HG03521 (cell line): Measurements from ENCODE around the gene DSEL.
A peak's percentile ranks its signal among the peaks of the same experiment; 100 is the strongest.

ENCODE experiments used
- ATAC-seq: cut with Tn5 transposase; IDR thresholded peaks from one replicate; pipeline ENCODE4 v1.9.1; 2021; ENCODE audit warnings: mild to moderate bottlenecking, moderate library complexity; ENCODE audit not compliant: unreplicated experiment

The DSEL gene

DNA sequence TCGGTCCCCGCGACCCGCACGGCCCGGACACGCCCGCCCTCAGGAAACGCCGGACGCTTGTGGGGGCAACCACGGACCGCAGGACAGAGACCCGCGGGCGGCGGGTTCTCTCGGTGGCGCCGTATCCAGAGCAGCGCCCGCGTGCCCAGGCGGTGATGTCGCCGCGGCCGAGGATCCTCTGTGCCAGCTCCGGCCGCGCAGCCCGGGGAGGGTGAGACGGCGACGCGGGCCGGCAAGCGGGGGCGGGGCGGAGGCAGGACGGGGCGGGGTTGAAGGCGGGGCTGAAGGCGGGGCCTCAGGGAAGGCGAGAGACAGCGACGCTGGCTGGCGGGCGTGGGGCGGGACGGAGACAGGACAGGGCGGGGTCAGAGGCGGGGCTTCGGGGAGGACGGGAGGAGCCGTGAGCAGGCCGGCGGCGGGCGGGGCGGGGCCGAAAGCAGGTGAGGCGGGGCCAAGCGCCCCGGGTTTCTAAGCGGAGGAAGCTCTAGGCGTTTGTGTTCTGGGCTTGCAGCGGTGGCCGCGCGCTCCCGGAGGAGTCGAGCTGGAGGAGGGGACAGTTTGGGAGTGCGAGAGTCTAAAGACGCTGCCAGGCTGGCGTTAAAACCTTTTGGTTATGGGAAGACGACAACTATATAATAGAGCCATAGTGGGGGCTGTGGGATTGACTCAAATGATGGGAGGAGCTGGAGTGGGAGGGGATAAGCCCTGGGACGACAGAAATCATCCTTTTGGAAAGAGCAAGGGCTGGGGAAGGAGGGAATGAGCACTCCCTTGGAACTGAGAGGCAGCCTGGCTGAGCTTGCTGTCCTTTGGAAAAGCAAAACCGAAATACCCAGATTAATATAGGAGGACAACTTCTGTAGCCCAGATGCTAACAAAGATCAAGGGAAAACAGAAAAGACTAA lies at the start of gene DSEL:
DSEL (minus strand) TSS at position 182 of the 905 bp plus-strand sequence. CDS start 2,112 bp downstream, outside the sequence.
- ATAC-seq = peak; percentile 99

DNA sequence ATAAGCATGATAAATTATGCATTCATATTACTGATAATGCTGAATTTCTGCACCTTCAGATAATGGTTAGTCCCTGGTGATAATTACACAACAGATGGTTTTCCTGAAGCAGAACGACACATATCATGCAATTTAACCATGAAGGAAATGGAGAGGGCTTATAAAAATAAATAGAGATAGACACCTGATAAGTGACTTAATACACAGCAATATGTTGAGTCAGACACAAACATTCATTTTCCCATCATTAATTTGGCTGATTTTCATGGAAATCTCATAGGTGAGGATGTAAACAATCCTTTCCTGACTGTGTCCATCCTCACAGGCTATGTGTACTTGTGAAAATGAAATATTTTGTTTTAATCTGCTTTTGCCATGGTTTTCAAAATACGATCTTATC lies 36.9 kb upstream of the DSEL start:
- ATAC-seq = no peak

DNA sequence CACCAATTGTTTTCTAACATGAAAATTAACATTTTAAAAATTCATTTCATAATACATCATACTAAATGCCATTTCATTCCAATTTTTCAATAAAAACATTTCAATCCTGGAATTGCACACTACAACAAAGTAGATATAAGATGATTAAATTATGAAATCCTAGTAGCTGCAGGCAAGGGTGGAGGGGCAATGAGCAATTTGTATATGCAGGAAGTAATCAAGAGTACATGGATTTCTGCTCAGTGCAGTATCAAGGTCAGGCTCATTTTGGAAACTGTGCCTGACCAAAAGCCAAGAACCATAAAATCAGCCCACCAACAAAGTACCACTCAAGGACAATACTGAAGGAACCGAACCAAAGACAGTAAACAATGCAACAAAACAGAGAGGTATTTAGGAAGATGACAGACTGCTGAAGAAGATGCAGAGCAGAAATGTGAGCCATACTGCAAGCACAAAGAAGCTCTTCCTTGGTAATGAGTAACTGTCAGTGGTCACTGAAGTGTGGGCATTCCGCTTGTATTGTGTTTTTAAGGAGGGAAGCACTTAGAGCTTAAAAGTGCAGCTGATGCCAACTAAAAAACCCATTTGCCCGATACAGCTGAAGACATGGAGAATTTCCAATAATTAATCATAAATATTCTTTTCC lies 34.5 kb upstream of the DSEL start:
- ATAC-seq = no peak

- ATAC-seq = no peak
These were observed 33.4 kb upstream of the DSEL start for GRCh38 chr18:67549946-67550345.

DNA sequence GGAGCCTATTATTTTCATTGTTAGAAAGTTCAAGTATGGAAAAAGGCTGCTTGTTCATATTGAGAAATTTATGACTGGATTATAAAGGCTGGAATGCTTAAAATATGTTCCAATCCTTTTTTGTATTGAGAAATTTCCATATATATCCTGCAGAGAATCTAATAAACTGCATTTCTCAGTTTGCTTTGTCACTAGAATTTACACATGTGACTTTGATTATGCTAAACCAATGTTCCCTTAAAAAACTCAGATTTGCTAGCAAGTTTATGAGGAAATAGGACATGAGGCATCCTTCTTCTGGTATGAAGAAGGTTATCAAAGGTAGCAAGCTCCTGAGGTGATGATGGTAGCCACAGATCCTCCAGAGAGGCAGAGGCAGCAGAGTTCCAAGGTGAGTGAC lies 29.2 kb upstream of the DSEL start:
- ATAC-seq = no peak

GRCh38 chr18:67540559-67540958 lies 24.0 kb upstream of the DSEL start:
- ATAC-seq = no peak

GRCh38 chr18:67531929-67532328 lies 15.4 kb upstream of the DSEL start:
- no peak for ATAC-seq

DNA sequence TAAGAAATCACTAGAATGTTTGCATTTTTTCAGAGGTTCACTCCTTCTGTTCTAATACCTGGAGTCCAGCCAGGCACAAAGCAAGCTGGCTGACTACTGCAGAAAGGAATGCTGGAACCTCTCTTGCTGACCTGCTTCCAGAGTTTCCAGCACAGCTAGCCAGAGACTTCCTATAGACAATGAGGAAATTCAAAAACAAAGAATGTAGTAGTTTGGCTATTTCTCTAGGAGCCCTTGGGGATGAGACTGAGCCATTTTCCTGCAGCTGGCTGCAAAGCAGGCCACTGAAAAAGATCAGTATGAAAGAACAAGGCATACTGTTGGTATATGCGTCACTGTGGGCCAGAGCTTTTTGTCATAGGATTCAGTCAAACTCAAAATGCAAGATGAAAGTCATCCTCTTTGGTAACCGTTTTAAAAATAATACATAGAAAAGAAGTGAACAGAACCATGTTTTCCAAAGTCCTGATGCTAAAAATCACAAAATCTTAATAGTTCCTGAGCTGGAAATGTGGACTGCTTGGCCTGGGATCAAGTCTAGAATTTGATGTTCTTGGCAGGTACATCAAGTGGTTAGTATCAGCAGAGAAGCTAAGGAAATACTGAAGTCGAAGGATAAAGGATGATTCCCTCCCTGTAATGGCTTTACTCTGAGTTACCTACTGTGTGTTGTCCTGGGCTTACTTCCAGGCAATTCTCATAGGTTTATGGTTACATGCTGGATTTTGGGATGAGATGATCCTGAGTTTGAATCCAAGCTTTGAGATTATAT lies 9.0 kb upstream of the DSEL start:
- ATAC-seq = no peak

DNA sequence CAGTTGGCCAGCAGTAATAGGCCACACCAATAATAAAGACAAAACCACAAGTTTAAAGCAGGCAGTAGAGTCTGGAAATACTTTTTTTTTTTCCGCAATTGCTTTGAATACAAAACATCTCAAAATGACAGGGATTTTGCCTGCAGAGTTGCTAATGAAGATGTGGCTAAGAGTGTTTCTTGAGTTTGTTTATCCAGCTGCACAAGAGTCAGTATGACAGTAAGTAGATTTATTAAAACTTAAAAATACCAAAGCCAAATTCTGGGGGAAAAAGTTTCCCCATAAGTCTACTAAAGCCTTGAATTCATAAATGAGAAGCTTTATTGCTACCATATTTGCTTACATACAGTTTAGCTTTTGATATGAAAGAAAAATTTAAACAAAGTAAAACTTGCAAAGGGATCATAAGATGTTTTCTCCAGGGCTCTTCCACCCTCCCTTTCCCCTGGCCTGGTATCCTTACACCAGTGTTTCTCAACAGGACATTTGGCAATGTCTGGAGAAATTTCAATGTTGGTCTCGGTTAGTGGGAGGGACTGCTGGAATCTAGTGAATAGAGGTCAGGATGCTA lies 3.9 kb upstream of the DSEL start:
- no peak for ATAC-seq

DNA sequence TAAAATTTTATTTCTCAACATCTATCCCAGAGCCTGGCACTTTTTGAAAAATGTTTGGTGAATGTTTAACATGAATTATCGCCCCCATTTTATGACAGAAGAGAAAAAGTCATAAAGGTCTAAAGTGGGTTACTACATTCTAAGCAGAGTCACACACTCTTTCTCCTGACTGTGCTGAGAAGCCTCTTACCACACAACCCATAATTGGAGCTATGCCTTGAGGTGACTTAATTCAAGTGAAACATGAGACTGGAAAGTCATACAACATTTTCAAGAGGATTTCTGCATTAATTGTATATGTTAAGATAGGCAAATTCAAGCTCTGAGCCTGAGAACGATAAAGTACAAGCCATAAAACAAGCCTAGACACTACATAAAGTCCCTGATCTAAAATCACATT lies 3.1 kb upstream of the DSEL start:
- ATAC-seq = no peak

DNA sequence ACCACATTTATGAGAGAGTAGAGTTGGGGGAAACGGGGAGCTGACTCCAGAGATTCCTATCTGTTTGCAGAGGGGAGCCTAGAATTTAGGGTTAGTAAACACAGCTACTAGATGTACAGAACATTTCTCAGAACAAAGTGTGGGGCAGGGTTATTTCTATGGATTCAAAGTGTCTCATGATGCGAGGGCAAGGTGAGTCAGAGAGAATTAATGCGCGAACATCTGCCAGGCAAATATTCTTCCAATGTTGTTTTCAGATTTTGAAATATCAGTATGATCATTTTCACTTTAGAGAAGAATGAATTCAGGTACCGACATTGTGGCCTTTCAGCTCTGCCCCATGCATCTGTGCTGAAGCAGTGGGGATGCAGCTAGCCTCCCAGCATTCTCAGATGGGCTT lies 2.0 kb upstream of the DSEL start:
- ATAC-seq = no peak

DNA sequence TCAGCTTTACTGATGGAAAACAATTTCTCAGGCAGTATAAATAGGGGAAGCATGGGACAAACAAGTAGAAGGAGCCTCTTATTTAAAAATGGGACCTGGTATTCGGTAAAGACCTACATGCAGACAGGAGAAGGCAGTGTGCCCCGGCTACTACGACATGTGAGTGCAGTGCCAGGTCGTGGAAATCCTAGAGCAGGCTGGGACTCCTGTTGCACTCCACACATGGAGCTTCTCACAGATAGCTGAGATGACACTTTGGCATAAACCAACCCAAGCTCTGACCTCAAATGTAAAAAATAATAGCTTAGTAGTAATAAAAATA lies 885 bp upstream of the DSEL start:
- no peak for ATAC-seq

DNA sequence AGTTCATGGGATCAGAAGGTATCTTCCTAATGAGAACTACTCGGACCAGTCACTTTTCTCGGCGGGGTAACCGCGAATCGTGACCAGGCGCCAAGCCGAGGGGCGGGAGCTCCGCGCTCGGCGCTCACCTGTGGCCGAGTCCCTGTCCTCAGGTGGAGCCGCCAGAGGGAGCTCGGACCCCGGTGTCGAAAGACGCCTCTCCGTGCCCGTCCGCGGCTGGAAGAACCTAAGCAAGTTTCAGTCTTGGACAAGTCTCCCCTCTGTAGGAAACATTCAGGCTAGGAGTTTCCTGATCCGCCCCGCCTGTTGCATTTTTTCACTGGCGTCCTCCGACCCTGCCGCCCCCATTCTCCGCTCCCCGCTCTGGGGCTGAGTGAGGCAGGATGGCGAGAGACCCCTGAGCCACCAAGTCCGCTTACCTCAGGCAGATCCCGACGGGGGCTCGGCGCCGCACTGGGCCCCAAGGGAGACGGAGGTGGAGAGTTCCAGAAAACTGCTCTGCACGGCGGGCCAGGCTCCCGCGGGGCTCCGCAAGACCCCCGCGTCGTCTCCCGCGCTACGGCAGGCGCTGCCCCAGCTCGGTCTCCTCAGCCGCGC lies 480 bp downstream of the DSEL start:
- ATAC-seq = peak; percentile 22

DNA sequence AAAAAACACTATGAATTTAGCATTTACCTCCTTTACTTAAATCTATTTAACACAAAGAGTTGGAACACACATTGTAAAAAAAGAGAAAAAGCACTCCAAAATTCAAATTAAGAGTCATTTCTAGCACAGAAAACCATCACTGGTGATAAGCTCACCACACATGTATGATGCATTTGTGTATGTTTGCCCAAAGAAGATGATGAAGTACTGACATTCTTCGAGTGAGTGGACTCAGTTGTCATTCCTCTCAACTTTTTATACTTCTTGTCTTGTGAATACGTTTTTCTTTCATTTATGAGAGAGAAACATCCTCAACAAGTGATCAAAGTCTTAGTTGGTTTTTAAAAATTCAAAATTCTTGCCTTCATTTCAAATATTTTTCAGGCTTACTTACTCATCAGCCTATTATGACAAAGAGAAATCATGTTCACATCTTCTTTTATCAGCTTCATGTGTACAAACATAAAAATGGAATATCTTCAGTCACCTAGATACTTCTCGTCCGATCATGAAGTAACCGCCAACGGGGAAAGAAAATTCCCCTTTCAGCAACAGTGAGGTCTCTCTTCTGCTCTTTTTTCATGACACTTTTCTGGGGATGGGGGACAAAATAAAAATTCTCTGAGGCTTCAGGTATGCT lies 1.5 kb downstream of the DSEL start:
- no peak for ATAC-seq

DNA sequence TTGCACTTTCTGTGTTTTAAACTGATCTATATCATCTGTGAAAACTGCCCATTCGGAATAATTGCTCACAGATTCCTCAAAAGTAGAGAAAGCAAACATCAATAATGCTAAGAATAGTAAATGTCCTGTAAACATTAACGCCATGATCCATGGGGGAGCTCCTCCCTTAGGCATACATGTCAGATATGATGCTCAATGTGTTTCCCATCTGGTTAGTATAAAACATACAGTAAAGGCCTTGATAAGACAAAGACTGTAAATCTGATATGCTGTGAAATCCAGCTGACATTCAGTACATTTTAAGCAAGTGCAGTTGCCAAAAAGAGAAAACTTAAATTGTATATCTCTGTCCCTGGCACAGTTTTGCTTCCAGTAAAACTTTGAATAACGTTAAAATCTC lies 2.1 kb downstream of the DSEL start:
- no peak for ATAC-seq

- no peak for ATAC-seq
These were observed 3.2 kb downstream of the DSEL start for GRCh38 chr18:67513280-67513679.

- ATAC-seq = no peak
These were observed 4.7 kb downstream of the DSEL start for GRCh38 chr18:67511840-67512239.

DNA sequence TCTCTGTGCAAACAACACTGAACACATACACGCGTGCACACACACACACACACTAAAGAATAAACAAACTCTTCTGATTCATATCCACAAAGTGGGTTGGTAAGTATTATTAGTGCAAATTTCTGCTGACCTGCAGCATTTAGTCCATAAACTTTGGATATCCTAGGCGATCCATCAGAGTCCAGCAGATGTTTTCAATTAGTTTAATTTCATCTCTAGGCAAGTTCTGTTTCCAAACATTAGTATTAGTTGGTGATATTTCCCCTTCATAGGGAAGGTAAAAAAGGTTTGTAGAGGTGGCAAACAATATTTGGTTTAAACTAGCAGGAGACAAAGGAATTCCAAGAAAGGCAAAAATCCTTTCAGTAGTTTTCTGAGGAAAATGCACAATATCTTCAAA lies 5.7 kb downstream of the DSEL start:
- no peak for ATAC-seq

- no peak for ATAC-seq
These were observed 6.7 kb downstream of the DSEL start for GRCh38 chr18:67509741-67510391.

DNA sequence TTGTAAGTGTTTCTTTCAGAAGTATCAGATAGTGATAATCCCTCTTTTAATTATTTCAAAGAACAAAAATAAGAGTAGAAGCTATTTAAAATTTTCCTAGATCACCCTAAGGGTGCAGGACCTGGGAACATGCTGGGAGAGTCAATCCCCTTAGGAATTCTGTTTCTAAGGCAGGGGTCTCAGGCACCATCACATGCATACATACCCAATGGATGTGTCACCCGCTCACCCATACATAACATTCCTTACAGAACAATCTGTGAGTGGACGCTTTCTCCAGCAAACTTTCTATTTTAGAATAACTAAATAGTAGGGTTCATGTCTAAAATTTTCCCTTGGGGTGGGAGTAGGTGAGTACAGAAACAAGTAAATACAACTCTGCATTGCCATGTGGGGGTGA lies 8.4 kb downstream of the DSEL start:
- no peak for ATAC-seq
